ENCODE measurements around the gene CYBC1.

CYBC1 gene

DNA sequence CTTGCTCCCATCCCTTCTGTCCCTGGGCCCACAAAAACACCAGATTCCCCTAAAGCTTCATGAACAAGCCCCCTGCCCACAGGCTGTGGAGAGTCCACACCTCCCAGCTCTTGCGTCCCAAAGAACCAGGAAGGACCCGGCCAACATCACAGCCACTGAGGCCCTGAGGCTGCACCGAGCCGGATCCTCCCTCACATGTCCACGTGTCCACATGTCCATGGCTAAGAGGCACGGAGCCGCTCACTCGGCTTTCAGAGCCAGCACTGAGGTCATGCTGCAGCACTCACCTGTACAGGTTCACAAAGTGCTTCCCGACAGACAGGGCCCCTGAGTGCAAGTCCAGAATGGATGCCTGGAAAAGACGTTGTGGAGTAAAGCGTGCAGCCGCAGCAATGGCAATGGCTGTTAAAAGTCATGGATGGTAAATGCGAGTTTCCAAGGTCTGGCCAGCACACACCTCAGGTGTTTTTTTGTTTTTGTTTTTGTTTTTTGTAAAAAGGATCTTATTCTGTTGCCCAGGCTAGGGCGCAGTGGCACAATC, 44.4 kb downstream of the CYBC1 start:
- DNase-seq: no peak

DNA sequence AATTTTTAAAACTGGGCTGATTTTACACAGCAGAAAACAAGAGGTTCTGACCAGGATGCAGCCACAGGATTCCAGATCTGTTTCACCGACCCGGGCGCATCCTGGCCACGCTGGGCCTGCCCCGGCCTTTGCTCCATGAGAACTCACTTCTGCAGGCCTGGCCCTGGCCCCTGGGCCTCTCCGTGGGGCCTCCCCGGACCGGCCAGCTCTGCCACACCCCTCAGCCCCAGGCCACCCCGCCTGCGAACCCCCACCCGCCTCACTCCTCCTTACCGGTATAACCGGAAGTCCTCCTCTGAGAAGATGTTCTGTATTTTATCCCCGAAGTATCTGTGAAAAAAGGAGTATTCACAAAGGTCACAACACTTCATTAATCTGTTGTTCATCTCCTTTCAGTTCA, 45.5 kb downstream of the CYBC1 start:
- no peak for DNase-seq

DNA sequence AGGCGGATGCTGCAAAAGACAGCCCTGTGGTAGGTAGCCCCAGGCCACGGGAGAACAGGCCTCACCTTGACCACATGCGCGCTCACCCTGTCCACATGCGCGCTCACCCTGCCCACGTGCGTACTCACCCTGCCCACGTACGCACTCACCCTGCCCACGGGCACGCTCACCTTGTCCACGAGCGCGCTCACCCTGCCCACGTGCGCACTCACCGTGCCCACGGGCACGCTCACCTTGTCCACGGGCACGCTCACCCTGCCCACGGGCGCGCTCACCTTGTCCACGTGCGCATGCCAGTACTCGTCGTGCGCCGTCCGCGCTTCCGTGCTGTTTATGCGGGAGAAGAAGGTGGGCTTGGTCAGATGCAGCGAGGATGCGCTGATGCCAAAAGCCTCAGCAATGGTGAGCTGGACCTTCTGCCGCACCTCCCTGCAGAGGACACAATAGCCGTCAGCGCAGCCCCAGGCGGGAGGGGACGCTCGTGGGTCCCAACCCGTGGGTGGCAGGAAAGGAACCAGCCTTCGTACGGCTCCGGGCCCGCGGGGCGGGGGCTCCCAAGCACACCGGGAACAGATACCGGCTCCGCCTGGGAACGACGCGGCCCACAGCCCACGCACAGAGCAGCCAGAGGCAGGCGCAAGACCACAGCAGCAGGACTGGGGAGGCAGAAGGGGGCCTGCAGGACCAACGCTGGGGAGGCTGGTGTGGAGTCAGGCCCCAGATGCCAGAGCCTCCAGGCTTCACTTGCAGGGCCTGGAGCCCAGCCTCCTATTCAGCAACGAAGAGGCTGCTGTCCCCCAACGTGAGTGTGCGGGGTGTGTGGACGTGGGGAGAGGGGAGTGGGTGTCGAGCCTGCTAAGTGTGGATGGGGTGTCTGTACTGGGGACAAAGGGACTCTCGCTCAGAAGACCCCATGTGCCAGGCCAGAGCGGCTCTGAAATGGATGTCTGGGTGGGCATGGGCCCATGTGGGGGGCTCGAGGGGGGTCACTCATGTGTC, 46.6 kb downstream of the CYBC1 start:
- no peak for DNase-seq

DNA sequence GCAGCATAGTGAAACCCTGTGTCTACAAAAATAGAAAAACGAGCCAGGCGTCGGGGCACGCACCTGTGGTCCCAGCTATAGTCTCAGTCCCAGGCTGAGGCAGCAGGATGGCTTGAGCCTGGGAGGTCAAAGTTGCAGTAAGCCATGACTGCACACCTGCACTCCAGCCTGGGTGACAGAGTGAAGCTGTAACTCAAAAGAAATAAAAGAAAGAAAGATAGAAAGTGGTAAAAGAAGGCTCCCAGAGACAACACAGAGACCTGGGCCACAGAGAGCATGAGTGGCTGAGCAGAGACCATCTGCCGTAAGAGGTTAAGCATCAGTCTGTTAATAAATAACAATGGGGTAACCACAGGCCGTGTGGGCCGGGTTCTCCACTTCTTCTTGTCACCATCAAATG, 47.7 kb downstream of the CYBC1 start:
- DNase-seq: no peak

DNA sequence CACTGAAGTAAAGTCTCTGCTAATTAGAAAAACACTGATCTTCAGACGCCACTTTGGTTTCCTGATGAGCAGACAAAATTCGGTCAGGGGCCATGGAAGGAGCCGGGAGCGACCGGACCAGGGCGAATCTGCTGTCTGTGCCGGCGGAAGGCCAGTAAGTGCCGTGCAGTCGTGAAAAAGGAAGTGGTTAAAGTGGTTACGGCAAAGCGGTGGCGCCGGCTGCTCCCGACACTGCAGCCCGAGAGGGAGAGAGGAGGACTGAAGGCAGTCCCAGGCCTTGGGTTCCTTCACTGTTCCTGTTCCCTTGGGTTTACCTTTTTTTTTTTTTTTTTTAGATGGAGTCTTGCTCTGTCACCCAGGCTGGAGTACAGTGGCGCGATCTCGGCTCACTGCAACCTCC, 49.7 kb downstream of the CYBC1 start:
- DNase-seq: no peak

DNA sequence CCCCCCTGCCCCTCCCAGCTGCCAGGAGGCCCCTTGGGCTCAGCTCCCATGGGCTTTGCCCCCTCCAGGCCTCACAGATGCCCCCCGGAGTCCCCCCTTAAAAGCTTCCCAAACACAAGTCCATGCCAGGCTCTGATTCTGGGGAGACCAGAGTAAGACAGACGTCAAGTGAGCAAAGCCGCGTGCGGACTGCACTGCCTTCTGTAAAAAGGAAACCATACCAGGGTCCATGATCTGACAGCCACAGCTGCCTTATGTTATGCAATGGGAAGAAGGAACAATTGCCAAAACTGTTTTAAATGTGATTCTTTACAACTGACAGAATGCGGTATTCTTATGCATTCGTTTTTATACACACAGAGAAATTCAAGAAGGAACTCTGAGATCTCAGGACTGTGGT, 50.3 kb downstream of the CYBC1 start:
- DNase-seq: no peak

DNA sequence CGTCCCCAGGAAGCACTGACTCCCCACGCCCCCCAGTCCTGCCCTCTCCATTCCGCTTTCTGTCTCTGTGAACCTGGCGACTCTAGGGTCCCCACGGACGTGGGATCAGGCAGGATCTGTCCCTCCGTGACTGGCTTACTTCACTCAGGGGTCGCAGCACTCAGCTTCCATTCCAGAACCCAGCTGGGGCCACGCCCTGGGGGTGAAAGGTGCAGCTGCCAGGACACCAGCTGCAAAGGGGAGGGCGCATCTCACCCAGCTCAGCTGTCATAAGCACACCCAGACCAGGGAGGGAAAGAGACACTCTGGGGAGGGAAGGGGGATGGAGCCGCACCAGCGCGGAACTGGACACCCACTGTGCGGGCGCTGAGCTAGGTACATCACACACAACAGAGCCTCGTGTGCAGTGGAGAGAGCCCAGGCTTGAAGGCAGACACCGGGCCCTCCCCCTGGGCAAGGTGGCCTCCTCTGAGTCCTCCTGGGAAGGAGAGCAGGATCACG, 50.9 kb downstream of the CYBC1 start:
- no peak for DNase-seq

DNA sequence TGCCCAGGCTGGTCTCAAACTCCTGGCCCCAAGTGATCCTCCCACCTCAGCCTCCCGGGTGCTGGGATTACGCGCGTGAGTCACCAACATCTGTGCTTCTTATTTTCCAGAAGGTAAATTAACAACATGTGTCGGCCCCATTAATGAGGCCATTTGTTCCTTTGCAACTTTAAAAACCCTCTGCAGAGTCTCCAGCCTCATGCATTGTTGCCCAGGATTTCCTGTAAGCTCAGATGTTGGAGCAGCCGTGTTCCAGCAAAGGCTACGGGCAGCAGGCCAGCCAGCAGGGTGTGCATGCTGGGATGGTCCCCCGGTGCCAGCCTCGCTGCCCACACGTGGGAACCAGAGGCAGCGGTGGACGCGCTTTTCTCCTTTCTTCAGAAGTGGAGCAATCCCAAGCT, 51.5 kb downstream of the CYBC1 start:
- no peak for DNase-seq

DNA sequence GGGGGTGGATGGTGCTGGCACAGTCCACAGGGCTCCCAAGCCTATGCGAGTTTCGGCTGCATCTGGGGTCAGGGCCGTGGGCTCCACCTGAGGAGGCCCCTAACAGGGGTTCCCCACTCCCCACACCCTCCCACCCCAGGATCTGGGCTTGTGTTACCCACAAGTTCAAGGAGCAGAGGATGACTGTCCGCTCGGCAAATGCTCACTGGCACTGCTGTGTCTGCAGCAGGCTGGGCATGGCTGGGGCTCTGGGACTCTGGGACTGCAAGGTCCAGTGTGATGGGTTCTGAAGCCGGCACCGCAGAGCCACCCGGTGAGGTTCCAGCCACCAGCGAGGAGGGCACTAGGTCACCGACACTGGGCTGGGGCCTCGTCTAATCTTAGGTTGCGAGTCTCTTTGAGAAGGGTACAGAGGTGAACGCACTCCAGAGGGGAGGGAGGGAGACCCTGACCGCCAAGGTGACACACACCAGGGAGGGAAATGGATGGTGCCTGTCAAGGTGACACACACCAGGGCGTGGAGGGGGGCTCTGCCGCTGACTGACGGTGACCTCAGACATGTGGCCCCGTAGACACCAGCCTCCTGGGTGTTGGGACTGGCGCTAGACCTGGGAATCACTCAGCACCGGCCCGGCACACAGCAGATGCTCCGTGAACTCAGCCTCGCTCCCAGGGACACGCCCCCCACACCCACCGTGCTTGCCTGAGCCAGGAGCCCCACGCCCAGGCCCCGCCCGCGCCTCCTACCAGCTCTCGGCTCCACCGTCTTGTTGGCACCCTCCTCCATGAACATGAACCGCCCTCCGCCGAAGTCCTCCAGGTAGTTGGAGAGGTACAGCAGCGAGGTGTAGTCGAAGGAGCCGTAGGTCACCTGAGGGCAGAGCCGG, 52.9 kb downstream of the CYBC1 start:
- DNase-seq: no peak

DNA sequence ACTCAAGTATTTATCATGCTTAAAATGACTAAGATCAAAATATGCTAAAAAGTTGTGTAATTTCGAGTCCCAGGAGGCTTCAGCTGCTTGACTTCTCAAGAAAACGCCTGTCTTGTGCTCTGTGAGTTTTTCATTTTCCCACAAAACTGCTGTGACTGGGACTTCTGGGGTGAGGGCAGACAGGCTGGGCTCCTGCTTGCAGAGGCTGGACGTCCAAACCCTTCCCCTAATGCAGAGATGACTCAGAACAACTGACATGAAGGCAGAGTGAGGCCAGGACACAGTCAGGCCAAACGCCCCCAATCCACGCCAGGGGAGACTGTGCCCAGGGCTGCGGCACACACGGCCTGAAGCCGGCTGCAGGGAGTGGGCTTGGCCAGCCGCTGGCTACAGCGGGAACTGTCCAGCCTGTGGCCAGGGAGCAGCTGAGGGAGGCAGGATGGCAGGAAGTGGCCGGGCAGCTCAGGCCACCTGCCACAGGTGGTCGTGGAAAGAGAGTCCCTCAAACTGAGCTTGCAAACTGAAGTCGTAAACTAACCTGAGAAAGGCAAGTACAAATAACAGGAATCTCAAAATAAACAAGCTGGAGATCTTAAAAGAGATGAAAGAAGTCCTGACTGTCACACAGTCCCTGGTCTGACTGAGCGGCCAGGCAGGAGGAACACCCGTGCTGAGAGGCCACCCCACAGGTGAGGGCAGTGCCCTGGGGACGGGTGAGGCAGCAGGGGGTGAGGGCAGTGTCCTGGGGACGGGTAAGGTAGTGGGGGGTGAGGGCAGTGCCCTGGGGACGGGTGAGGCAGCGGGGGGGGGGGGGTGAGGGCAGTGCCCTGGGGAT, 53.7 kb downstream of the CYBC1 start:
- peak; percentile 61 for DNase-seq

DNA sequence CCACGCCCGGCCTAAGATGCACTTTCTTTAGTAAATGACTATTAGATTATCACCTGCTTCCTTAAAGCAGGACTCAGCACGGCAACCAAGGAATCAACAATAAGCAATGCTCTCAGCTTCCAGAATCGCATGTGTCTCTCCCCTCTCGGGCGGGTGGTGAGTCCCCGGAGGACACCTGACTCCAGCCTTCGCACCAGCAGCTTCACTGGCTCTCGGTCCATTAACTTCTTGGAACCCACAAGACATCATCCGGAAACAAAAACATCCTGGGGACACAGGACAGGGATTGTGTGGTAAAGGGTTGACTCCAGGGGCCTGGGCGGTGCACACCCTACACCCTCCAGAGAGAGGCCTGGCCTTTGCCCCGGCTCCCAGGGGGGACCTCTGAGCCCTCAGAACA, 56.3 kb downstream of the CYBC1 start:
- no peak for DNase-seq

DNA sequence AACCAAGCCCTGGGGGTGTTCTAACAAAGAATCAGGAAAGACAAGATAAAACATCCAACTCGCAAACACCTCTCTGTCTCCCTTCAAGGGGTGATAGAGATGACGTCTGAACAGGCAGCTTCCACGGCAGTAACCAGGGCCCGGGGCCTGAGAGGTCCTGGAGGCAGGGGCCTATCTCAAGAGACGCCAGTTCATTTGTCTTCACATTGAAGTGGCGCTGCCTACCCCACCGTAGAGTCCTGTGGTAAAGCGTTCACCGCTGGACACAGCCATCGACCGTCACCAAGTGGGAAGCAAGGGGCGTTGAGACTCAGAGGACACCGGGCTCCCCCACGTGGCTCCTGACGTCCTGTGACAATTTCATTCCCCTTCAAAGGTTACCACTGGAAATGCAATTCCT, 57.6 kb downstream of the CYBC1 start:
- DNase-seq: no peak
